ENCODE measurements around the gene CFAP45.

DNA sequence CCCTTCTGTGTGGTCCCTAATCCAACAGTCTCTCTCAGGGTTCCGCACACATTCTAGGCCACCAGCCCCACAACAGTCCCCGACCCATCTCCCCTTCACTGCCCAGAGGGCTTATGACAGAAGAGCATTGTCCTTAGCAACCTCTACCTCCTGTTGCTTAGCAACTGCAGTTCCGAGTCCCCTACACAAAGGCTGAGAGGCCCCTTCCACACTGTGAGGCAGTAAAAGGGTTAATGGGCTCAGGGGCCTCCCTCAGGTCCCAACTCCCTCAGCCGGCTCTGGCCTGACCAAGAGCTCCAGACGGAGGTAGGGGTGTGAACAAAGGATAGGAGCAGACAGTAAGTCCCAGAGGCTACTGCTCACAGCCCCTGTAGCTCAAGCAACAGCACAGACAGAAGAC lies 41.2 kb upstream of the CFAP45 start:
- TF ChIP-seq, protein P1, sequence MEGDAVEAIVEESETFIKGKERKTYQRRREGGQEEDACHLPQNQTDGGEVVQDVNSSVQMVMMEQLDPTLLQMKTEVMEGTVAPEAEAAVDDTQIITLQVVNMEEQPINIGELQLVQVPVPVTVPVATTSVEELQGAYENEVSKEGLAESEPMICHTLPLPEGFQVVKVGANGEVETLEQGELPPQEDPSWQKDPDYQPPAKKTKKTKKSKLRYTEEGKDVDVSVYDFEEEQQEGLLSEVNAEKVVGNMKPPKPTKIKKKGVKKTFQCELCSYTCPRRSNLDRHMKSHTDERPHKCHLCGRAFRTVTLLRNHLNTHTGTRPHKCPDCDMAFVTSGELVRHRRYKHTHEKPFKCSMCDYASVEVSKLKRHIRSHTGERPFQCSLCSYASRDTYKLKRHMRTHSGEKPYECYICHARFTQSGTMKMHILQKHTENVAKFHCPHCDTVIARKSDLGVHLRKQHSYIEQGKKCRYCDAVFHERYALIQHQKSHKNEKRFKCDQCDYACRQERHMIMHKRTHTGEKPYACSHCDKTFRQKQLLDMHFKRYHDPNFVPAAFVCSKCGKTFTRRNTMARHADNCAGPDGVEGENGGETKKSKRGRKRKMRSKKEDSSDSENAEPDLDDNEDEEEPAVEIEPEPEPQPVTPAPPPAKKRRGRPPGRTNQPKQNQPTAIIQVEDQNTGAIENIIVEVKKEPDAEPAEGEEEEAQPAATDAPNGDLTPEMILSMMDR (IDR thresholded peaks at IDR 0.05), result no peak
- no peak for TF ChIP-seq POLR2A (IDR thresholded peaks at IDR 0.05)
- no peak for TF ChIP-seq EP300 (IDR thresholded peaks at IDR 0.05; ENCODE audit: low read depth)
- TF ChIP-seq POLR2AphosphoS5 (IDR thresholded peaks at IDR 0.05), result no peak
